ENCODE measurements around the gene OR4D11. TPM values are rescaled to one million over a fixed set of nuclear protein-coding genes. Genes with fewer than 3 reads are reported as not detected.

The OR4D11 gene
- total and polyA plus RNA-seq, 2 of the 13 experiments (the other 11 are each of a cell fraction or from before 2014, with no cell fraction given), result not detected

GRCh38 chr11:59550368-59550841, 47.0 kb downstream of the OR4D11 start (continued):
- TF ChIP-seq FIP1L1 (IDR thresholded peaks at IDR 0.05; ENCODE audit: borderline replicate concordance, insufficient read depth, low read depth, low read length) (0 out of 2 replicates have a peak, but pooled peaks have one; percentile 61), ZNF720 (CRISPR knock-in tag; IDR thresholded peaks at IDR 0.05) (no peak), ZSCAN21 (CRISPR knock-in tag; IDR thresholded peaks at IDR 0.05; ENCODE audit: borderline replicate concordance) (no peak), ZNF513 (CRISPR knock-in tag; conservative IDR thresholded peaks at IDR 0.05) (no peak), ZNF770 (CRISPR knock-in tag; IDR thresholded peaks at IDR 0.05) (peak; percentile 72; the same call in 1 of the 2 replicates), PITX1 (CRISPR knock-in tag; IDR thresholded peaks at IDR 0.05) (peak; percentile 28; the same call in 1 of the 2 replicates), NR3C1 (CRISPR knock-in tag; IDR thresholded peaks at IDR 0.05) (no peak), SP4 (CRISPR knock-in tag; IDR thresholded peaks at IDR 0.05) (peak; percentile 70), TMF1 (CRISPR knock-in tag; IDR thresholded peaks at IDR 0.05; ENCODE audit: low read depth) (peak; percentile 13; the same call in 1 of the 2 replicates), FOXO1 (CRISPR knock-in tag; IDR thresholded peaks at IDR 0.05) (0 out of 2 replicates have a peak, but pooled peaks have one; percentile 12), KLF11 (CRISPR knock-in tag; IDR thresholded peaks at IDR 0.05) (peak; percentile 64; the same call in 1 of the 2 replicates), ZNF33B (CRISPR knock-in tag; IDR thresholded peaks at IDR 0.05) (0 out of 2 replicates have a peak, but pooled peaks have one; percentile 28), ZNF138 (CRISPR knock-in tag; IDR thresholded peaks at IDR 0.05; ENCODE audit: low read depth) (peak; percentile 80; the same call in 1 of the 2 replicates), ZNF317 (CRISPR knock-in tag; IDR thresholded peaks at IDR 0.05) (no peak), ZNF292 (CRISPR knock-in tag; IDR thresholded peaks at IDR 0.05; ENCODE audit: borderline replicate concordance, low read depth) (no peak), SNAPC4 (CRISPR knock-in tag; IDR thresholded peaks at IDR 0.05) (no peak; the same call in none of the 2 replicates), IRF9 (CRISPR knock-in tag; IDR thresholded peaks at IDR 0.05; ENCODE audit: borderline replicate concordance) (peak; percentile 63; the same call in 1 of the 2 replicates), JUND (CRISPR knock-in tag; IDR thresholded peaks at IDR 0.05) (no peak; the same call in 1 of the 2 replicates), SMAD1 (CRISPR knock-in tag; IDR thresholded peaks at IDR 0.05; ENCODE audit: borderline replicate concordance, low read depth) (peak; percentile 68; the same call in 1 of the 2 replicates), ZNF7 (CRISPR knock-in tag; IDR thresholded peaks at IDR 0.05) (no peak)
